NOMO-1 treated with dmso at 0.1 percent for 144 hours (cell line): ENCODE measurements around the gene PTOV1.
A peak's percentile ranks its signal among the peaks of the same experiment; 100 is the strongest.
"Not testable (repeated sequence)": the region's sequence is repeated elsewhere in the genome, so short reads cannot be mapped to it uniquely, and the experiment has no call there.

Source experiments
- DNase-seq: peaks from one replicate; lab custom pipeline; 2025; ENCODE audit not compliant: unreplicated experiment; lab: John Stamatoyannopoulos, UW

The PTOV1 gene

DNA sequence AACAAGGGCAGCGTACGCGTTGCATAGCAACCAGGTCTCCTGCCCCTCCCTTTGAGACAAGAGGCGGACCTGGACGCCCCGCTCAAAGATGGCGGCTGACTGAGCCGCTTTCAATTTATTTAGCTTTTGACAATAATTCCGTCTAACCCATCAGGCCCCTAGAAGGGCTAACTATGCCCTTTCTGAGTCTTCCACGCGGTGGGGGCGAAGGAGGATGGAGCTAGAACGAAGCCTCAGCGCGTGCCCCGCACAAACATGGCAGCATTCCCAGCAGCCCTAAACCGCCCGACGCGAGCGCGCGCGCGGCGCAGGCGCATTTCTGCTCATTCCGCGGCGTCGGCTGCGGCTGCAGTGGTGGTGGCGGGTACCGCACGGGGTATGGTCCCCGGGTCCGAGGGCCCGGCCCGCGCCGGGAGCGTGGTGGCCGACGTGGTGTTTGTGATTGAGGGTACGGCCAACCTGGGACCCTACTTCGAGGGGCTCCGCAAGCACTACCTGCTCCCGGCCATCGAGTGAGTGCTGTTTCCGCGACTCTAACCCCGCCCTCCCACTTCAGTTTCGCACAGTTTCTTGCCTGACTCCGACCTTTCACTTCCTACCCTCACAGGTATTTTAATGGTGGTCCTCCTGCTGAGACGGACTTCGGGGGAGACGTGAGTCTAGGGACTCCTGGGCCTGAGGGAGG lies 32.9 kb upstream of the PTOV1 start, which contains the start of gene MED25:
TSS of gene MED25 (plus strand) at position 326 of the 685 bp plus-strand sequence. CDS start at position 379, 53 bp downstream.
- DNase-seq: peak; percentile 83

DNA sequence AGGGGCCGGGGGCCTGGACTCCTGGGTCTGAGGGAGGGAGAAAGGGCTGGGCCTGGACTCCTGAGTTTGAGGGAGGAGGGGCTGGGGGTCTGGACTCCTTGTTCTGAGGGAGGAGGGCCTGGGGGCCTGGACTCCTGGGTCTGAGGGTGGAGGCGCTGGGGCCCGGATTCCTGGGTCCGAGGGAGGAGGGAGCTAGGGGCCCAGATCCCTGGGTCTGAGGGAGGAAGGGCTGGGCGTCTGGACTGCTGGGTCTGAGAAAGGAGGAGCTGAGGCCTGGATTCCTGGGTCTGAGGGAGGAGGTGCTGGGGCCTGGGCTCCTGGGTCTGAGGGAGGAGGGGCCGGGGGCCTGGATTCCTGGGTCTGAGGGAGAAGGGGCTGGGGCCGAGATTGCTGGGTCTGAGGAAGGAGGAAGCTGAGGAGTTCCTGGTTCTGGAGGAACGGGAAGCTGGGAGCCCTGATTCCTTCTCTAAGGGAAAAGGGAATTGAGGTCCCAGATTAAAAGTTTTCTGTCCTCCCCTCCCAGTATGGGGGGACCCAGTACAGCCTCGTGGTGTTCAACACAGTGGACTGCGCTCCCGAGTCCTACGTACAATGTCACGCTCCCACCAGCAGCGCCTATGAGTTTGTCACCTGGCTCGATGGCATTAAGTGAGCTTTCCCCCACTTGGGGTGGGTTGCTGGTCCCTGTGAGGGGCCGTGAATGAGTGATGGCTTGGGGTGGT lies 32.1 kb upstream of the PTOV1 start:
- DNase-seq: no peak

DNA sequence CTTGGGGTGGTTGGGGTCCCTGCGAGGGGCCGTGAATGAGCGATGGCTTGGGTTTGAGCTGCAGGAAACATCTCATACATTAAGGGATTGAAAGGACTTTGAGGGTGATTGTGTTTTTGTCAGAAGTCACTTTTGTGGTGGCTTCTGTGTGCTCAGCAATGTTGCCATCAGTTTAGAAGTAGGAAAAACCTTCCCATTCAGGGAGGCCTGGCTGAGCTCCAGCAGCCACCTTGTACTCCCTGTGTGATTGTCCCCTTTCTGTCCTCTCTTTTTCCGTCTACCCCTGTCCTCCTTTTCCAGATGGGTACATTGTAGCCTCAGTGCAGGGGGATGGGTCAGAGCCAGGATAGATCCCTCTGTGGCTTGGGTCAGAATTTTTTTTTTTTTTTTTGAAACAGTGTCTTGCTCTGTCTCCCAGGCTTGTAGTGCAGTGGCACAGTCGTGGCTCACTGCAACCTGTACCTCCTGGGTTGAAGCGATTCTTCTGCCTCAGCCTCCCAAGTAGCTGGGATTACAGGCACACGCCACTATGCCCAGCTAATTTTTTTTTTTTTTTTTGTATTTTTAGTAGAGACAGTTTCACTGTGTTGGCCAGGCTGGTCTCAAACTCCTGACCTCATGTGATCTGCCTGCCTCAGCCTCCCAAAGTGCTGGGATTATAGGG lies 31.4 kb upstream of the PTOV1 start:
- not testable (repeated sequence) for DNase-seq

DNA sequence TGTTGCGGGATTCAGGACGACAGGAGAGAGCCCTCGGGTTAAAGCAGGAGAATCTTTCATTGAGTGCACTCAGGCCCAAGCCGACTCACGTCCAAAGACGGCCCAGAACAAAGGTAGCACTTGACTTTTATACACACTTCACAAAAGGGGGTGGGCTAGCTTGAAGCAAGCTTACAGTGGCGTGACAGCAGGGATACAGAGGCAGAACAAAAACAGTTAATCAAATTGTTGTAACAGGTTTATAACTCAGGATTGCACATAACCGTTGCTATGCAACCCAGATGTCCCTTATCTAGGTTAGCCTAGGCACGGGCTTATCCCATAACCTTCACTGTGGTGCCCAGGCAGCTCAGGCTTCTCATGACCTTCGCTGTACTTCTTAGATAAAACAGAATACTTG lies 30.8 kb upstream of the PTOV1 start:
- no peak for DNase-seq

DNA sequence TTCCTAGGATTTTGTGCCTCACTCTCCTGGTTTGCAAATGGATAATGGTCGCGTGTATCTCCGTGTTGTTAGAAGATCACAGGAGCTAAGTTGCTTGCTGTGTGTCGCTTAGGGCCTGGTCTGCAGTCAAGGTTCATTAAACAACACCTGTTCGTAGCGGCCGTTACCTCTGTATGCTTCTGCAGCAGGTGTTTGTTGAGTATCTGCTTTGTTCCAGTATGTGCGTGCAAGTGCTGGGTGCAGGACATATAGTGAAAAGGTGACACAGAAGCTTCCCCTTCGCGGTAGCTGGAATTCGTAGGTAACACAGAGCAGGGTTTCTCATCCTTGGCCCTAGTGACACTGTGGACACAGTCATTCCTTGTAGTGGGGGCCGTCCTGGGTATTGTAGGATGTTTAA lies 27.5 kb upstream of the PTOV1 start:
- DNase-seq: no peak

DNA sequence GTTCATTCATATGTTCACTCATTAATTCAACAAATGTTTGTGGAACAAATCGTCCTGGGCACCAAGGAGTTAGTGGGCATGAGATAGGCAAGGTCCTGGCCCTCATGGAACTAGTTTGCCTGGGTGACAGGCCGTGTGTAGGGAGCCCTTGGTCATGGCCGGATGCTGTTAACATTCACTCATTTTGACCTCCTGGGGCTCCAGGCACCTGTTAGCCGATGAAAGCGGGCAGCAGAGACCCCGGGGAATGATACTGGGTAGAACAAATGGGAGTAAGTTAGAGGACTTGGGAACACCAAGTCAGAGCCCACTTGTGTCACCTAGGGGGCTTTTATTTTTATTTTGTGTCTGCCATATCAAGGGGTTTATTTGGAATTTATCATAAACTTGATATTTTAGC lies 26.3 kb upstream of the PTOV1 start:
- no peak for DNase-seq

DNA sequence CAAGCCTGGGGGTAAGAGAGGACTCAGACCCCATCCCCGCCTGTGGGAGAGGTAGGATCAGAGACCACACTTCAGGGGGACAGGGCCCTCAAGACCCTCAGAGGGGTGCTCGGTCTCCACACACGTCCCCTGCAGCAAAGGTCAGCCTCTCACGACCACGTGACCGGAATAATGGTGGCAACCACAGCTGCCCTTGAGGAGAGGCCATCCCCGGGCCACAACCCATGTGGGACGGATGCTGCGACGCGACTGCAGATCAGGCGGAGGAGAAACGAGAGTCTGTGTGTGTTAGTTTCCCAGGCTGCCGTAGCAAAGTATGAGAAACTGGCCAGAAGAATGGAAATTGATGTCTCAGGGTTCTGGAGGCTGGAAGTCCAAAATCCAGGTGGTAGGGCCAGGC lies 23.9 kb upstream of the PTOV1 start:
- DNase-seq: no peak

DNA sequence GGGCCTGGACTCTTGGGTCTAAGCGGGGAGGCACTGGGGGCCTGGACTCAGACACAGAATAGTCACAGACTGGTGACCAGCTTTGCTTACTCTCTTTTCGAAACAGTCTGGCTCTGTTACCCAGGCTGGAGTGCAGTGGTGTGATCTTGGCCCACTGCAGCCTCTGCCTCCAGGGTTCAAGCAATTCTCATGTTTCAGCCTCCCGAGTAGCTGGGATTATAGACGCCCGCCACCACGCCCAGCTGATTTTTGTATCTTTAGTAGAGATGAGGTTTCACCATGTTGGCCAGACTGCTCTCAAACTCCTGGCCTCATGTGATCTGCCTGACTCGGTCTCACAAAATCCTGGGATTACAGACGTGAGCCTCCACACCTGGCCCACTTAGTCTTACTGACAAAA lies 21.8 kb upstream of the PTOV1 start:
- DNase-seq: no peak

DNA sequence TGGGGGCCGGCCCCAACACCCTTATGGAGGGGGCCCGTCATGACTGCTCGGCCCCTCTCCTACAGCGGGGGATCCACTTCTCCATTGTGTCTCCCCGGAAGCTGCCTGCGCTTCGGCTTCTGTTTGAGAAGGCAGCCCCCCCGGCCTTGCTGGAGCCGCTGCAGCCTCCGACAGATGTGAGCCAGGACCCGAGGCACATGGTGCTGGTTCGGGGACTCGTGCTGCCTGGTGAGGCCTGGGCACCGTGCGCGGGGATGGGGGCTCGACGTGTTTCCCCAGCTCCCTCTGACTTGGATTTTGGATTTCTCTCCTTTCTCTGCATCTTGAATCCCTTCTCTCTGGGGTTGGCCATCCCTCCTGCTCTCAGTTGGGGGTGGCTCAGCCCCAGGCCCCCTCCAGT lies 21.2 kb upstream of the PTOV1 start:
- DNase-seq: no peak

DNA sequence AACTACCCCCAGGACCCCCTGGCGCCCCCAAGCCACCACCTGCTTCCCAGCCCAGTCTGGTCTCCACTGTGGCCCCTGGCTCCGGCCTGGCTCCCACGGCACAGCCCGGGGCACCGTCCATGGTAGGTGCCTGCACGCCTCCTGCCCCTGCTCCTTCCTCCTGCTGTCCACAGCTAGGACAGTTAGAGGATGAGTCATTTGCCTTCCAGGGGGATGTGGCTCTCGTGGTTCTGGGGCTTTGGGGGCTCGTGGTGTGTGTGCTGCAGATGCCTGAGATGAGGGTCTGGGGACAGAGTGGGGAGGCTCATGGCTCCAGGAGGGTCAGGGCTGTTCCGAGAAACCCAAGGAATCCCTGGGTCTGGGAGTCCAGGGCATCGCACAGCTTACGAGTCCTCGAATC lies 20.2 kb upstream of the PTOV1 start:
- no peak for DNase-seq

DNA sequence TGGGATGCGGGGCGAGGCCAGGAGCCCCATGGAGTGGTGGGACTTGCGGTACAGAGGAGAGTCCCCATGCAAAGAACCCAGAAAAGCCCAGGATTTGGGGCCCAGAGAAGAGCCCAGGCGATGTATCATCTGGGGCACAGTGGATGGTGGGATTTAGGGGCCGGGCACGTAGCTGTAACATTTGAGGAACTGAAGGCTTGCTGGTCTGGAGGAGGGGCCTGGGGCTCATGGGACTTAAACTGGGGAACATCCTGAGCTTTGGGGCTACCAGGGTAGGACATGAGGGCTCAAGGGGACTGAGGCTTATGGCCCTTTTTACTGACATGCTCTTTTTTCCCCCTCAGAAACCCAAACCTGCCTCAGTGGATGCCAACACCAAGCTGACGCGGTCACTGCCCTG lies 19.4 kb upstream of the PTOV1 start:
- DNase-seq: no peak

DNA sequence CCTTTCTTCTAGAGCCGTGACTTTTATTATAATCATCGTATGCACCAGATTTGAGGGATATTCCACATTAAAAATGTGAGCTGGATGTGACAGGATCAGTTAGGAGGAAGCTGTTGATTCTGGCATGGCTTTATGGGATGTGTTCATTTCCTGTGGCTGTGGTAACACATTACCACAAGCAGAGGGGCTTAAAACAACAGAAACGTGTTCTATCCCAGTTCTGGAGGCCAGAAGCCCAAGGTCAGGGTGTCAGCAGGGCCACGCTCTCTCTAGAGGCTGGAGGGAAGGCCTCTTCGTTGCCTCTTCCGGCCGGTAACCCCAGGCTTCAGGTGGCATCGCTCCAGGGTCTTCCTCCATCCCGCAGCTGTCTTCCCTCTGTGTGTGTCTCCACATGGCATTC lies 18.4 kb upstream of the PTOV1 start:
- DNase-seq: peak; percentile 19

DNA sequence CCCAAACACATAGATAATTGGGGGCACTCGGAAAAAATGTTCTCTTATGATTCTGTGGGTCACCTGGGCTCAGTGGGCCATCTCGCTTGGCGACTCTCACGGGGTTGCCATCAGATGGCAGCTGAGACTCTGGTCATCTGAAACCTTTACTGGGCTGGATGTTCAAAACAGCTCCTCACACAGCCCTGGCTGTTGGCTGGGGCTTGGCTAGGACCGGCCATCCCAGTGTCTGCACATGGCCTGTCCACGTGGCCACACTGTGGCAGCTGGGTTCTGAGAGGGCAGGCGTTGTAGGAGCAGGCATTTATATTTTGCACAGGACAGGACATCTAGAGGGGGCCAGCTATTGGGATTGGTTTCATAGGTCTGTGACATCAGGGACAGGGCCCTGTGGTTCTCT lies 17.4 kb upstream of the PTOV1 start:
- no peak for DNase-seq

DNA sequence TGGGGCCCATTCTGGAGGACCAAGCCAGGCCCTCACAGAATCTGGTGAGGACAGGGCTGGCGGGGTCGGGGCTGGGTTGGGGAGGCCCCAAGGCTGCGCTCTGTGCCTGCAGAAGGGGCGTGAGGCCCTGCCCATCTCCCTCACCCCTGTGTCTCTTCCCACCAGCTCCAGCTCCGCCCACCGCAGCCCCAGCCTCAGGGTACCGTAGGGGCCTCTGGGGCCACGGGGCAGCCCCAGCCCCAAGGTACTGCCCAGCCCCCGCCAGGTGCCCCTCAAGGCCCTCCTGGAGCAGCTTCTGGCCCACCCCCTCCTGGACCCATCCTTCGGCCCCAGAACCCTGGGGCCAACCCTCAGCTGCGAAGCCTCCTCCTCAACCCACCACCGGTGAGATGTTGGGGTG lies 15.4 kb upstream of the PTOV1 start:
- DNase-seq: no peak

DNA sequence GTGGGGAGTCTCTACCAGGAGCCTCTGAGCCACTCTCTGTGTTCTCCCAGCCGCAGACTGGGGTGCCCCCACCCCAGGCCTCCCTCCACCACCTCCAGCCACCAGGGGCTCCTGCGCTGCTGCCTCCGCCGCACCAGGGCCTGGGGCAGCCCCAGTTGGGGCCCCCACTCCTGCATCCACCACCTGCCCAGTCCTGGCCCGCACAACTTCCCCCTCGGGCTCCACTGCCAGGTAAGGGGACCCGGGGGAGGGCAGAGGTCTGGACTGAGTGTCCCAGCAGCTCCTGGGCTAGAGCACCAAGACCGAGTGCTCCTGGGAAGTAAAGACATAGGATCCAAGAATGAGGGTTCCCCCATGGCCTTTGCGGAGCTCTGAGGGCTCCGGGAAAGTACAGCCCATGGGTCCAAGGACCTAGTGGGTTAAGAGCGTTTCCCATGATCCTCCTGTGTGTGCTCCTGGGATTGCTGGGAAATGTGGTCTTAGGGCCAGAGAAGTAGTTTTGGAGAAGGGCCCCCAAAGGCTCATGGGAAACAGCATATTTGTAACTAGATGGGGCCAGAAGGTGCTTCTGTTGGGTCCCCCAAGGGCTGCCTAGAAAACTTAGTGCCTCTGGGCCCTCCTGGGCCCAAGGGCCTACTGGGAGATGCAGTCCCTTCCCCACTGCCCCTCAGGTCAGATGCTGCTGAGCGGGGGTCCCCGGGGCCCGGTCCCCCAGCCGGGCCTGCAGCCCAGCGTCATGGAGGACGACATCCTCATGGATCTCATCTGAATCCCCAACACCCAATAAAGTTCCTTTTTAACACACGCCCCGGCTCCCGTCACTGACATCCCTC lies 14.6 kb upstream of the PTOV1 start:
- DNase-seq: no peak

DNA sequence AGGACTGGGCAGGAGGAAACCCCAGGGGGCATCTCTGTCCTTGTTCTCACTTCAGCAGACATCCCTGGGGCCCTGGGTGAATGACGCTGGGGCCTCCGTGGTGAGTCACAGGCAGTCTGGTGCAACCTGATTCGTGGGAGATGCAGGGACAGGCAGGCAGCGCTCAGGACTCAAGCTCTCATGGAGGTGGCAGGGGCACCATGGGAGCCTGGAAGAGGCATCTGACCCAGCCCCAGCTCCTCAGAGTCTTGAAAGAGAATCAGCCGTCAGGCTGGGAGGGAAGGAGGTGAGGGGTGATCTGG lies 14.0 kb upstream of the PTOV1 start:
- no peak for DNase-seq

DNA sequence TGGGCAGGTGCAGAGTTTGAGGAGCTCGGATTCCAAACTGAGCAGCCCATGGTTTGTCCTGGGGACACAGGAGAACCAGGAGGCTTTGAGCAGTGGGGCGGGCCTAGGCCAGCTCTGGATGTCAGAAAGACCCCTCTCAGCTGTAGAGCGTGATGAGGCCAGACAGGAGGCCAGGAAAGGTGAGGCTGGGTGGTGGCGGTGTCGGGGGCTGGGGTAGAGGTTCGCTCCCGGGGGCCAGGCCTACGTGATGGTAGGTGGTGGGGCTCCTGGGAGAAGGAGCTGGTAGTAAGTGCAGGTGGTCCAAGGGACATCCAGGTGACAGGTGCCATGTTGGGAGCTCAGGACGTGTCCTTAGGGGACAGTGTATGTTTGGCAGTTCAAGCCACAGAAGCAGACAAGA lies 13.5 kb upstream of the PTOV1 start:
- DNase-seq: no peak

DNA sequence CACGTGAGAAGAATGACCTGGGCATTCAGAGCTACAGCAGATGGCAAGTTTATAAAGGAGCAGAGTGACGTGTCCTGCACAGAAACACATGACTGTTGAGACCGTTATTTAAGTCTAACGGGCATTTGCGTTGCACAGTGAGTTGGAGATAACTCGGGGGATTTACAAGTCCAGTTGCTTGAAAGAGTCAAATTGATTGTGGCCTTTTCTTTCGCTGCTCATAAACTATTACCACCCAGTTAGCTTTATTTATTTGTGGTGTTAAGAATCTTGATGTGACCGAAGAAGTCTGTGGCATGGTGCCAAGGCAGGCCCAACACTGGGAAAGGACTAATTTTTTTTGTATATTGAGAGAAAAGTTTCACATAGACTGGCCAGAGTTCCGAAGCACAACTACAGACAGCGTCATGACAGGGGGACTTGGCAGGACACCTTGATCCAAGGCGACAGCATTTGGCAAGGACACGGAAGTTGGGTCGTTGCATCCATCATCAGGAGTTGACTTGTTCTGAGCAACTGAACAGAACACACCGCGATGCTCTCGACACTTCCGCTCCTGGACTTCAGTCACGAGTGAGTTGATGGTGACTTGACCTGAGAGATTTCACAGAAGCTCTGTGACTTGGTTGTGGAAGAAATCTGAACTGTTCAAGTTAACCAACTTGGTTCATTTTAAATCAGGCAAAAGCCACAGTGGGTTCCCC lies 11.9 kb upstream of the PTOV1 start:
- DNase-seq: no peak

DNA sequence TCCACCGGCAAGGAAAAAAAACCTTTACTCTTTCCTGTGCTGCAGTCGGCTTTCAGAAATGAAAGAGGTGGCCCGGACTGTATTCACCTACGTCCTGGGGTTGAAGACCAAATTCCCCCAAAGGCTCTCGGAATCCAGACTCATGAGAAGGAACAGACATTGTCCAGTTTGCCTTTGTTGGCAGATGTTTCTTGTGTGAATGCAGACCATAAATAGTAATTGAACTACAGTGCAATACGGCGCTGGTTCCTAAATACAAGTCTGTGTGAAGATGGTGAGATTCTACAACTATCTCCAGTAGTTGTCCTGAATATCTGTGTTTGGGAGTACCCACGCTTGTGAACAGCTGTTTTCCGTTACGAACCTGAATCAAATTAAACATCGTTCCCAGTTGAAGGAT lies 11.2 kb upstream of the PTOV1 start:
- no peak for DNase-seq

DNA sequence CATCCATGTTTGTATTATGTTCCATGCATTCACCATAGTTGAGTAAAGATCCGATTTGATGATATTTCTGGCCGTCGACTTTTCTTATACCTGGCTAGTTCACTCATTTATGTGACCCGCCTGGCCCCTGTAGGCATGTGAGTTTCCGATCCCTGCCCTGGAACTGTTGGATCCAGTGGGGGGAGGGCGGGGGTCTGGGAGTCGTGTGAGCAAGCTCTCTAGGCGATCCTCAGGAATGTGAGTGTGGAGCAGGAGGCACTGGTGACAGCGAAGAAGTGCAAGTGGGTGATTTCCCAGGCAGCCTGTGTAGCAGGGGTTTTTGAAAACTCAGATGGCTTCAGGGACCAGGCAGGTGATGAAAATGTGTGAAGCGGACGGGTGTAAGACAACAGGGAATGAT lies 10.6 kb upstream of the PTOV1 start:
- no peak for DNase-seq

DNA sequence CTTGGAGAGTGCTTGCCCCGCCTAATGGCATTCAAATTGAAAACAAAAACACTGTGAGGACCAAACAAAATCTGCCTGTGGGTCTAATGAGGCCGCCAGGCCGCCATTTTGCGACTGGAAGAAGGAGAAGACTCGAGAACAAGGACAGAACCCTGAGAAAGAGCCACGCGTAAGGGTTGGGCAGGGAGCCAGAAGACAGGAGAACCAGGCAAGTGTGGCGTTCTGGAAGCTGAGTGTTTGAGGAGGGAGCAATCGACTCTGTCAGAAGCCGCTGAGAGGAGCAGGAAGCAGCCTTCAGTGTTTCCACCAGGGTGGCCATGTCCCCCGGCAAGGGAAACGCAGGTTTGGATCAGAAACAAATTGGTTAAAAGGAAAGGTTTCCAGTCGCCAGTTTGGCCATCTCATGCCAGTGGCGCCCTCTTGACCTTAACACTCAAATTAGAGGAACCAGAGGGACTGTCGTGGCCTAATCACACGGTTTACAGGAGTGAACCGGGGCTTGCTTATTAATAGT lies 10.2 kb upstream of the PTOV1 start:
- DNase-seq: no peak
